Measurements from ENCODE around the gene ATP9B.
A peak's percentile ranks its signal among the peaks of the same experiment; 100 is the strongest.

Gene ATP9B

DNA sequence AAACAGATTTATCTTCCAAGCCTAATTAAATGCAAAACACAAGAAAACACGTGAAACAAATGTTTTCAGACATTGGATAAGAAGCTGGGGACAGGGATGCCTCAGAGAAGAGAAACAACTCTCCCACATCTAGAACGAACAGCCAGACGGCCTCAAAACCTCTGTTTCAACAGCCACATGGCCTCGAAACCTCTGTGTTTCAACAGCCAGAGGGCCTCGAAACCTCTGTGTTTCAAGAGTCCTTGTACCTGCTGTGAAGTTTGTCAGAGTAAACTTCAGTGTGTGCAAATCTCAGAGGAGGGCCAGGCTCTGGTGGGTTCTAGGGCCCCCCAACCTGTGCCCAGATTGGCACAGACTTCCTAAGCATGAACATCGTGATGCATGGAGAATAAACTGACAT lies 283.2 kb downstream of the ATP9B start:
- Mint-ChIP-seq H3K4me3 (no peak overlapping the region), H3K27ac (no peak overlapping the region), H3K4me1 (peaks cover 2% of the 10 kb centered on the region), H3K27me3 (no peaks in the 10 kb centered on the region), H3K36me3 (peaks cover 4% of the 10 kb centered on the region), H3K9me3 (no peaks in the 10 kb centered on the region)
- DNase-seq = no peak
- CTCF ChIA-PET = no interaction called here

DNA sequence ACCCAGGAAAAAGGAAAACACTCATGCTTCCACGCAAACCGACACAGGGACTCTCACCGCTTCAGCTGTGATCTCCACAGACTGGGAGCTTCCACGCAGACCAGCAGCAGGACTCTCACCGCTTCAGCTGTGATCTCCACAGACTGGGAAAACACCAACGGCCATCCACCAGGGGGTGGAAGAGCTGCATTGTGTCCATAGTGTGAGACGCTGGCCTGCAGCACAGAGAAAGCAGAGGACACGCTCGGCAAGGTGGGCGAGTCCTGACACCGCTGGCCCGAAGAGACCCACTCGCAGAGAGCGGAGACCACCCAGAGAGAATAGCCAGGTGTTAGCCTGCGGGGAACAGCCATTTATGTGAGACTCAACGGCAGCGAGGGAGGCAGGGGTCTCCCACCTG lies 284.1 kb downstream of the ATP9B start:
- no peak overlapping the region for H3K4me3 Mint-ChIP-seq
- CTCF ChIA-PET = no interaction called here
- no peak overlapping the region for H3K27ac Mint-ChIP-seq
- H3K4me1 Mint-ChIP-seq = peaks cover 2% of the 10 kb centered on the region
- no peaks in the 10 kb centered on the region for H3K27me3 Mint-ChIP-seq
- DNase-seq = no peak
- no peaks in the 10 kb centered on the region for H3K9me3 Mint-ChIP-seq
- H3K36me3 Mint-ChIP-seq = peaks cover 2% of the 10 kb centered on the region

DNA sequence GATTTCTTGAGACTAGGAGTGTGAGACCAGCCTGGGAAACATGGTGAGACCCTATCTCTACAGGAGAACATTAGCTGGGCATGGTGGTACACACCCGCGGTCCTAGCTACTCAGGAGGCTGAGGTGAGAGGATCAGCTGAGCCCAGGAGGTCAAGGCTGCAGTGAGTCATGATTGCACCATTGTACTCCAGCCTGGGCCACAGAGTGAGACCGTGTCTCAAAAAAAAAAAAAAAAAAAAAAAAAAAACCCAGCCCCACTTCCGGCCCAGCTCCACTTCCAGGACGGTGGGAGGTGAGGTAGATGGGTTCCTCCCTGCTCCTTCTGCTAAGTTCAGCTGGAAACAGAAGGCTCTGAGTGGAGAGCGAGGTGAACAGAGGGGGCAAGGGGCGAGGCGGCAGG lies 285.2 kb downstream of the ATP9B start:
- H3K27ac Mint-ChIP-seq = no peak overlapping the region
- peaks cover 2% of the 10 kb centered on the region for H3K36me3 Mint-ChIP-seq

DNA sequence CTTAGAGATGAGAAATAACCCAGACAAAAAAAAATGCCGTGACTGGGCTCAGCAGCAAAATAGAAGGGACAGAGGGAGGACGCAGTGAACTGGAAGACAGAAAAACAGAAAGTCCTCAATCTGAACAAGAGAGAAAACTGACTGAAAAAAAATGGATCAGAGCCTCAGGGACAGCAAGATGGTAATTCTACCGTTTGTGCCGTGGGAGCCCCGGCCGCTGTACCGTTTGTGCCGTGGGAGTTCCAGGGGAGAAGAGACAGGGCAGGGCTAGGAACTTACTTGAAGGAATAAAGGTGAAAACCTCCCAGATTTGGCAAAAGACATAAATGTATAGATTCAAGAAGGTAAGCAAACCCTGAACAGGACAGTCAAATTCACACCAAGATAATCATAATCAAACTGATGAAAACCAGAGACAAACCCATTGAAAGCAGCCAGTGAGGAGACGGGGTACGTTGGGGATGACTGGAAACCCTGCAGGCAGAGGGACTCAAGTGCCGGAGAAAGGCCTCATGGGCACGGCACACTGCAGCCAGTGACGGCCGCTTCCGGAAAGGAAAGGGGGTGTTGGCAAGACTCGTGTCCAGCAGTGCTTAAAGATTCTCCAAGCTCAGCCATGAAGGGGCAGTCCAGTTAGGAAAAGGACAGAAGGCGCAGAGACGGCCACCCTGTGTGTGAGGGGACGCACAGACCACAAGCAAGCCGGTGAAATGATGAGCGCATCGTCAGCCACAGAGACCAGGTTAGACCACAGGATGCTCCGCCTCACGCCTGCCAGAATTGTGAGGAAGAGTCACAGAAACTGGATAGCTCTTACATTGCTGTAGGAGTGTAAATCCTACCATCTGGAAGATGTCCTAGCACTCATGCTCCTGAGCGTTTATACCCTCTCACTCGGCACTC lies 286.5 kb downstream of the ATP9B start:
- H3K27ac Mint-ChIP-seq = no peak overlapping the region
- no peaks in the 10 kb centered on the region for H3K27me3 Mint-ChIP-seq
- no peaks in the 10 kb centered on the region for H3K4me1 Mint-ChIP-seq
- no peak overlapping the region for H3K4me3 Mint-ChIP-seq
- CTCF ChIA-PET = no interaction called here
- no peaks in the 10 kb centered on the region for H3K9me3 Mint-ChIP-seq
- no peak for DNase-seq
- H3K36me3 Mint-ChIP-seq = peaks cover 2% of the 10 kb centered on the region

More for the DNA sequence above, 285.2 kb downstream of the ATP9B start:
- H3K4me3 Mint-ChIP-seq = no peak overlapping the region
- CTCF ChIA-PET = no interaction called here
- no peak for DNase-seq
- no peaks in the 10 kb centered on the region for H3K4me1 Mint-ChIP-seq
- H3K9me3 Mint-ChIP-seq = no peaks in the 10 kb centered on the region
- H3K27me3 Mint-ChIP-seq = no peaks in the 10 kb centered on the region

DNA sequence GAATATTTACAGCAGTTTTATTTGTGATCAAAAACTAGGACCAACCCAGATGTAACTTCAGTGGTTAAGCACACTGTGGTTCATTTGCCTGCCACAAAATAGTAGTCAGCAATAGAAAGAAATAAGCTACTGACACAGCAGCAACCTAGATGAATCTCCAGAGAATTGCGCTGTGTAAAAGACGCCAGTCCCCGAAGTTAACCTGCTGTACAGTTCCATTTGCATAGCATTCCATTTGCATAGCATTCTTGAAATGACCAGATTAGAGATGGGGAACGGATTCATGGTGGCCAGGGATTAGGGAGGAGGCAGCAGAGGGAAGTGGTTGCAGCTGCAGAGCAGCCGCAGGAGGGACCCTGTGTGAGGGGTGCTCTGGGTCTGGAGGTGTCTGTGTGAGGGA lies 287.2 kb downstream of the ATP9B start:
- CTCF ChIA-PET = no interaction called here
- H3K4me3 Mint-ChIP-seq = no peak overlapping the region
- no peak for DNase-seq
- no peaks in the 10 kb centered on the region for H3K27me3 Mint-ChIP-seq
- no peaks in the 10 kb centered on the region for H3K9me3 Mint-ChIP-seq
- no peaks in the 10 kb centered on the region for H3K4me1 Mint-ChIP-seq
- H3K27ac Mint-ChIP-seq = no peak overlapping the region
- H3K36me3 Mint-ChIP-seq = peaks cover 2% of the 10 kb centered on the region

DNA sequence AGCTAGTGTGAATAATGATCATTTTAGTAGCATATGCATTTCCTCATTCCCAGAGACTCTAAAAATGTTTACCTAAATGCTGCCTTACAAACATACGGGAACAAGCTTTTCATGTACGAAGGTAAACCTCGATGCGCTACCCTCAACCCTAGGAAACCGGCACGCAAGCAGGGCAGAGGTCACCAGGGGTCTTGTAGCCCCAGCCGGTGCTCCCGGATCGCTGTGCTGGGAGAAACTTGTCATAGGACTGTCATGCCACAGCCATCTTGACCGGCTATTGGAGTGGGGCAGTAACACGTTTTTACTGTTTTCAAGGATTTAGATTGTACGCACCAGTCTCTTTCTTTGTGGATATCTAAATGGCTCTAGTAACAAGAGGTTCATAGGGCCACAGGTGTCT lies 291.7 kb downstream of the ATP9B start:
- no peaks in the 10 kb centered on the region for H3K9me3 Mint-ChIP-seq
- H3K4me1 Mint-ChIP-seq = no peaks in the 10 kb centered on the region
- H3K4me3 Mint-ChIP-seq = no peak overlapping the region
- H3K36me3 Mint-ChIP-seq = peaks cover 9% of the 10 kb centered on the region
- no peaks in the 10 kb centered on the region for H3K27me3 Mint-ChIP-seq
- CTCF ChIA-PET = interaction anchor here (1.5 kb wide), 1 partner anchor 19 kb away, joined by 4 read pairs; no protein-coding TSS in a partner anchor
- H3K27ac Mint-ChIP-seq = no peak overlapping the region
- no peak for DNase-seq

DNA sequence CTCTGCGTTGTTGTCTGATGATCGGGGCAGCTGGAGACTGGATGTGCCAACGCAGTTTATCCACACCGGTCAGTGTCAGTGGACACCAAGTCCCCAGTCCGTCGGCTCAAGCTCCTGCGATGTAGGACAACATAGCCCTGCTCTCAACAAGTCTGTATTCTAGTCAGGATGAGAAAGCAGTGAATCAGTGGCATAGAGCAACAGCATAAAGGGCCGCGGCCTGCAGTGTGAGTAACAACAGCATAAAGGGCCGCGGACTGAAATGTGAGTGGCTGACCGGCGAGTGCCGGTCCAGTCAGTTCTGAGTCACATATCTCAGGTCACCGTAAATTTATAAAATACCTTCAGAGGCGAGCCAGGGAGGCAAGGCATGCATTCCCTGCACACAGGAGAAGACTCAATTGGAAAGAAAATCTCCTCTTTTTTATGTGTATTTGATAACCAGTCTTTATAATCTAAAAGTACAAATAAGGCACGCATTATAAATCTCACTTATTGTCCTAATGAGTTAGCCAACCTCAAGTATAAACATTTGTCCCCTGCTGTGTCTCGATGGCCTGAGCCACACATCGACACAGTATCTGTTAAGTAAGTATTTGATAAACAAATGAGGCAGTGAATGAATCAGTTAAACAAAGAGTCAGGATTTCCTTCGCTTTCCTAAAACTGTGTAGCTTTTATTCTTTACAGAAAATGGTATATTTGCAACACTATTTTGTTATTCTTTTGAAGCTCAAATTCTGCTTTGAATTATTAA lies 292.8 kb downstream of the ATP9B start:
- Mint-ChIP-seq H3K27ac (no peak overlapping the region), H3K4me1 (no peaks in the 10 kb centered on the region), H3K9me3 (no peaks in the 10 kb centered on the region), H3K4me3 (no peak overlapping the region), H3K36me3 (peaks cover 9% of the 10 kb centered on the region), H3K27me3 (no peaks in the 10 kb centered on the region)
- CTCF ChIA-PET = interaction anchor here (1.0 kb wide), 1 partner anchor 17 kb away, joined by 3 read pairs; no protein-coding TSS in a partner anchor
- no peak for DNase-seq

DNA sequence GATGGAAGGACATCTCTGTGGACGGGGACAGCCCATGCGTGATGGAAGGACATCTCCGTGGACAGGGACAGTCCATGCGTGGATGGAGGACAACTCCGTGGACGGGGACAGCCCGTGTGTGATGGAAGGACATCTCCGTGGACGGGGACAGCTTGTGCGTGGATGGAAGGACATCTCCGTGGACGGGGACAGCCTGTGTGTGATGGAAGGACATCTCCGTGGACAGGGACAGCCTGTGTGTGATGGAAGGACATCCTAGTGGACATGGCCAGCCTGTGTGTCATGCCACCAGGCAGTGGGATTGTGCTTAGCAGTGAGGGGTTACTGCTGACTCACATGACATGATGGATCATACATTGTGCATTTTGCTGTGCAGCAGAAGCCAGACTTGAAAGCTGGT lies 296.5 kb downstream of the ATP9B start:
- H3K4me1 Mint-ChIP-seq = peaks cover 23% of the 10 kb centered on the region
- peaks cover 17% of the 10 kb centered on the region for H3K36me3 Mint-ChIP-seq

DNA sequence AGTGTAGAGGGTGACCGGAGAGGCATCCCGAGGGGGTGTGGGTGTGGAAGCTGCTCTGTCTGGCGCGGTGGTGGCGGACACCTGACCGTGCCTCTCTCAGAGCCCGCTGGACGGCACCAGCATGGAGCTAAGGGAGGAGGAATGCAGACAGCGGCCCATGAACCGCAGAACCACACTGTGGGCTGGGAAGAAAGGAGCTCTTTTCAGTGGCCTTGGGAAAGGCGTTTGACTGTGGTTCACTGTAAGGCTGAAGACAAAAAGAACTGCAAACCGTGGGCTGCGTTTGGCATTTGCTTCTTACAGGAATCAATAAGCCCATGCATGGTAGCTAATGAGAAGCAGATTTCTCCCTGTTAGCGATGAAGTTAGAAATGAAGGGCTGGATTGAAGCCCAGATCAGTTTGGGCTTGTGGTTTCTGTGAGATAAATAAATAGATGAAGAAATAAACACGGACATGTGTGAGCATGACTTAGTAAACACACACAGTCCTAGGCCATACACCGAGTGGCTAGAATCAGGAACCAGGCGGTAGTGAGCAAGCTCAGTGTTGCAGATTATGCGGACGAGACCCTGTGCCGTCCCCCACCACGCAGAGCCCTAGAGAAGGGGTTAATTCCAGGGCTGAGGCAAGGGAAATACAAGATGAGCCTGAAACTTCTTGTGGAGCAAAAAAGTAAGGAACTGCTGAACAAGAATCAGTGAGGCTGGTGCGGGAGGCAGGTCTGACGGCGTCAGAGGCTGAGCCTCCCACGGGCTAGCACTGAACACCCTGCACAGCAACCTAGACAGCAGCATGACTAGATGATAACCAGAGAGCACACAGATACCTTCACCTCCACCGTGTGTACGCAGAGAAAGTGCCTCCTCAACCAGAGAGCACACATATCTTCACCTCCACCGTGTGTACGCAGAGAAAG lies 297.2 kb downstream of the ATP9B start:
- Mint-ChIP-seq H3K4me3 (no peak overlapping the region), H3K9me3 (no peaks in the 10 kb centered on the region), H3K4me1 (peaks cover 29% of the 10 kb centered on the region), H3K27ac (no peak overlapping the region), H3K27me3 (no peaks in the 10 kb centered on the region), H3K36me3 (peaks cover 17% of the 10 kb centered on the region)
- DNase-seq = no peak
- CTCF ChIA-PET = interaction anchor here (0.7 to 0.8 kb wide), 2 partner anchors 15 to 165 kb away, joined by 3 read pairs; no protein-coding TSS in a partner anchor

More for the DNA sequence above, 296.5 kb downstream of the ATP9B start:
- no peaks in the 10 kb centered on the region for H3K9me3 Mint-ChIP-seq
- H3K4me3 Mint-ChIP-seq = no peak overlapping the region
- CTCF ChIA-PET = interaction anchor here (0.7 to 0.8 kb wide), 2 partner anchors 16 to 166 kb away, joined by 3 read pairs; no protein-coding TSS in a partner anchor
- no peaks in the 10 kb centered on the region for H3K27me3 Mint-ChIP-seq
- no peak for DNase-seq
- no peak overlapping the region for H3K27ac Mint-ChIP-seq

DNA sequence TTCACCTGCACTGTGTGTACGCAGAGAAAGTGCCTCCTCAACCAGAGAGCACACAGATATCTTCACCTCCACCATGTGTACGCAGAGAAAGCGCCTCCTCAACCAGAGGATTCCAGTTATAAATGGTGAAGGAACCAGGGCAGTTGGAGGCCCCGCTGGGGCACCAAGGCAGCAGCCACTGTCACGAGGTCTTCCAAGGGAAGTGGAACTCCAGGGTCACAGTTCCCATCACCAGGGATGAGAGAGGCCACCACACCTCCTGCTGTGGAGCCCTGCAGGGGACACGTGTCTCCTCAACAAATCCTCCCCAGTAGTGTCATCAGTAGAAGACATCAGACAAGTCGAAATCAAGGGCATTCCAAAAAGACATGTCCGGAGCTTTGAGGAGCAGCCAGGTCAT lies 298.3 kb downstream of the ATP9B start:
- no peak overlapping the region for H3K27ac Mint-ChIP-seq
- H3K27me3 Mint-ChIP-seq = no peaks in the 10 kb centered on the region
- H3K36me3 Mint-ChIP-seq = peaks cover 17% of the 10 kb centered on the region
- CTCF ChIA-PET = interaction anchor here (1.6 kb wide), 1 partner anchor 163 kb away, joined by 4 read pairs; no protein-coding TSS in a partner anchor
- peaks cover 38% of the 10 kb centered on the region for H3K4me1 Mint-ChIP-seq
- DNase-seq = no peak
- no peak overlapping the region for H3K4me3 Mint-ChIP-seq
- H3K9me3 Mint-ChIP-seq = no peaks in the 10 kb centered on the region

DNA sequence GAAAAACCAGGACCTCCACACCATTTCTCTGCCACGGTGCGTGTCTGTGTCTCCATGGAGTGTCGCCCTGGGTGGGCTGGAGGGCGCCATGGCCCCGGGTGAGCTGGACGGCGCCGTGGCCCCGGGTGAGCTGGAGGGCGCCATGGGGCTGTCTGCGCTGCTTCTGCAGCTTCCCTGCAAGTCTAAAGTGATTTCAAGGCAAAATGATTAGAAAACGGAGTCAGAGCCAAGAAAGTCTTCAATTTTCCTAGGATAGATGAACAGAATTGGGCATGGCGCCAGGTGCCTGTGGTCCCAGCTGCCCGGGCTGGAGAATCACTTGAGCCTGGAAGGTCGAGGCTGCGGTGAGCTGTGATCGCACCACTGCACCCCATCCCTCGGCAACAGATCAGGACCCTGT lies 298.8 kb downstream of the ATP9B start:
- Mint-ChIP-seq H3K36me3 (peaks cover 17% of the 10 kb centered on the region), H3K4me1 (peaks cover 38% of the 10 kb centered on the region), H3K27ac (no peak overlapping the region), H3K27me3 (no peaks in the 10 kb centered on the region), H3K9me3 (no peaks in the 10 kb centered on the region), H3K4me3 (no peak overlapping the region)
- CTCF ChIA-PET = interaction anchor here (1.6 kb wide), 1 partner anchor 163 kb away, joined by 4 read pairs; no protein-coding TSS in a partner anchor
- no peak for DNase-seq

DNA sequence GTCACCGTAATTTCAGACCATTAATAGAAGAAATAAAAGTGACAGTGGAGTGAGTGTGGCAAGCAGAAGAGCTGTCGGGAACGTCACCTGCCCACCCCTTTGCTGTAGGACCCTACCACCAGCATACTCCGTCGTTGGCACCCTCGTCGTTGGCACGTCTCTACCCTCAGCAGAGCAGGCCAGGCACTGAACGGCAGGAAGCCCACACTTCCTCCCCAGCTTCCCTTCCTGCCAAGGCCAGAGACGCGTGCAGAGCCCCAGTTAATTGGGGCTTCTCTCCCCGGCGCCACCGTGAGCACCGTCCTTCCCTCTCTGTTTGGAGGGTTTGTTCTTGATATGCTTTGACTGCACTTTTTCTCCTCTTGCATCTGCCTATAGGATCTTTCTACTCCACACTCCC lies 299.5 kb downstream of the ATP9B start:
- Mint-ChIP-seq H3K4me3 (no peak overlapping the region), H3K4me1 (peaks cover 38% of the 10 kb centered on the region), H3K9me3 (no peaks in the 10 kb centered on the region), H3K27me3 (no peaks in the 10 kb centered on the region), H3K36me3 (peaks cover 13% of the 10 kb centered on the region), H3K27ac (peak overlapping the region; percentile 3)
- DNase-seq = peak; percentile 47
- CTCF ChIA-PET = interaction anchor here (1.6 kb wide), 1 partner anchor 162 kb away, joined by 4 read pairs; no protein-coding TSS in a partner anchor

DNA sequence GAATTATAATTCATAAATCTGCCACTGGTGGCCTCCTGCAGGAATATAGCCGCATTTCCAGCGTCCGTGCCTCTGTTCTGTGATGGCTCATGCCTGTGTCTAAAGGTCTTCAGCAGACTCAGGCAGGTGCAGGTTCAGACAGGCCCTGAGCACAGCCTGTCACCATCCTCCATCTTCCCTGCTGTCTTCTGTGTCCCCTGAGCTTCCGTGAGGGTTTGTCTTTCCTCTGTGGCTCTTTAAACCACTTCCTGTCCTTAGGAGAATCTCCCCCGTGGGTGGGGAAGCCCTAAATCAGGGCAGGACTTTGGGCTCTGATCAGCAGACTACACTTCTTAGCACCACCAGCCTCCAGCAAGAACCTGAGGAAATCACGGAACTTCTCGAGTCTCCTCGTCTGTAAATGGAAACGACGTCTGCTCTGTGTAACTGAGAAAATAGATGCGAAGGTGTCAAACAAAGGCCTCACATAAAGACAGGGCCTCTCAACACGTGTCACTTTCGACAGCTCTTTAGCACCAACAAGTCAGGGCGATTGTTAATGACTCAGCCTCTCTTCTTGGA lies 302.4 kb downstream of the ATP9B start:
- H3K27ac Mint-ChIP-seq = peak overlapping the region; percentile 70
- DNase-seq = peak; percentile 42
- no peaks in the 10 kb centered on the region for H3K9me3 Mint-ChIP-seq
- H3K4me1 Mint-ChIP-seq = peaks cover 38% of the 10 kb centered on the region
- H3K27me3 Mint-ChIP-seq = no peaks in the 10 kb centered on the region
- no peak overlapping the region for H3K4me3 Mint-ChIP-seq
- CTCF ChIA-PET = no interaction called here
- H3K36me3 Mint-ChIP-seq = peaks cover 13% of the 10 kb centered on the region
